HEK293T (cell line): ENCODE results near the gene ABCB1.

ENCODE experiments used
- ELF4 ChIP-seq: fragments of 450-650 bp; IDR thresholded peaks from 2 replicates; pipeline ENCODE4 v1.6.1; 2017; ENCODE audit warnings: antibody characterized with exemption
- FOXA1 ChIP-seq: fragments of 450-650 bp; IDR thresholded peaks from 2 replicates; pipeline ENCODE4 v1.6.1; 2016; ENCODE audit warnings: mild to moderate bottlenecking
- FOXK2 ChIP-seq: fragments of 450-650 bp; IDR thresholded peaks from 2 replicates; pipeline ENCODE4 v1.6.1; 2016; ENCODE audit warnings: mild to moderate bottlenecking
- HDGF ChIP-seq: fragments of 450-650 bp; IDR thresholded peaks from 2 replicates; pipeline ENCODE4 v1.6.1; 2017; ENCODE audit warnings: antibody characterized with exemption, borderline replicate concordance
- LEF1 ChIP-seq: fragments of 450-650 bp; IDR thresholded peaks from 2 replicates; pipeline ENCODE4 v1.6.1; 2017; ENCODE audit warnings: mild to moderate bottlenecking, borderline replicate concordance
- SP1 ChIP-seq: fragments of 450-650 bp; IDR thresholded peaks from 2 replicates; pipeline ENCODE4 v1.6.1; 2017
- SUZ12 ChIP-seq: fragments of 450-650 bp; IDR thresholded peaks from 2 replicates; pipeline ENCODE4 v1.6.1; 2016; ENCODE audit warnings: mild to moderate bottlenecking

DNA sequence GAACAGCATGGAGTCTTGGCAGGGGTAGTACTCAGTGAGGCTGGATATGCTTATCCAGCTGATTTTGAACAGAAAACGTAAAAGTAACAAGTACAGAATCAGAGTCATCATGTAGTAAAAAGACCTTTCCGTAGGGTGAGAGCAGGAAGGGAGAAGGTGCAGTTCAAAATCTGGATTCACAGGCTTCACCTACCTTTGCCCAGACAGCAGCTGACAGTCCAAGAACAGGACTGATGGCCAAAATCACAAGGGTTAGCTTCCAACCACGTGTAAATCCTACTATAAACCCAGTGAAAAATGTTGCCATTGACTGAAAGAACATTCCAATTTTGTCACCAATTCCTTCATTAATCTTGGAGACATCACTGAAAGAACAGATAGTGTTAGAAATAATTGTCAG, 34.8 kb downstream of the ABCB1 start:
- TF ChIP-seq HDGF (no peak), LEF1 (no peak), SUZ12 (no peak), FOXK2 (no peak), SP1 (no peak), ELF4 (no peak), FOXA1 (no peak)
